Glomerular visceral epithelial cell (primary cell): ENCODE data around the gene TANGO2.
"Not testable (repeated sequence)": the region's sequence is repeated elsewhere in the genome, so short reads cannot be mapped to it uniquely, and the experiment has no call there.

Source experiments
- DNase-seq: peaks from one replicate; pipeline ENCODE4 v3.0.0-alpha.2; 2016; ENCODE audit errors: extremely low spot score

Gene TANGO2

GRCh38 chr22:20063271-20064139, 42.6 kb downstream of the TANGO2 start:
- DNase-seq: no peak

GRCh38 chr22:20064140-20064480, 43.2 kb downstream of the TANGO2 start:
- DNase-seq: no peak

- no peak for DNase-seq
Measured at GRCh38 chr22:20064545-20065262, 43.8 kb downstream of the TANGO2 start.

- DNase-seq: no peak
Measured at GRCh38 chr22:20065896-20066616, 45.1 kb downstream of the TANGO2 start.

- DNase-seq: no peak
Measured at GRCh38 chr22:20066617-20067383, 45.9 kb downstream of the TANGO2 start.

GRCh38 chr22:20067384-20067682, 46.4 kb downstream of the TANGO2 start:
- DNase-seq: not testable (repeated sequence)

GRCh38 chr22:20068640-20069039, 47.7 kb downstream of the TANGO2 start:
- DNase-seq: no peak

GRCh38 chr22:20069331-20070042, 48.6 kb downstream of the TANGO2 start:
- no peak for DNase-seq

- DNase-seq: no peak
Measured at GRCh38 chr22:20071524-20071972, 50.6 kb downstream of the TANGO2 start.

GRCh38 chr22:20076627-20077172, 55.8 kb downstream of the TANGO2 start:
- DNase-seq: no peak

GRCh38 chr22:20079745-20080444, 59.0 kb downstream of the TANGO2 start, which contains the start of gene DGCR8:
Gene DGCR8, plus strand, starts transcription at chr22:20080241. Its CDS starts 5,723 bp downstream, at chr22:20085964.
- DNase-seq: peak; percentile 92

GRCh38 chr22:20080445-20080775, 59.5 kb downstream of the TANGO2 start:
- peak; percentile 61 for DNase-seq

- DNase-seq: peak; percentile 59
Measured at GRCh38 chr22:20080776-20081654, 60.1 kb downstream of the TANGO2 start.

- DNase-seq: no peak
Measured at GRCh38 chr22:20083157-20083890, 62.4 kb downstream of the TANGO2 start.

- DNase-seq: no peak
Measured at GRCh38 chr22:20083891-20084546, 63.1 kb downstream of the TANGO2 start.

GRCh38 chr22:20084547-20085413, 63.9 kb downstream of the TANGO2 start:
- DNase-seq: no peak

- no peak for DNase-seq
Measured at GRCh38 chr22:20085651-20086050, 64.7 kb downstream of the TANGO2 start.
